HL-60 (cell line): Measurements from ENCODE around the gene GSTM2.
"Not testable (repeated sequence)": the region's sequence is repeated elsewhere in the genome, so short reads cannot be mapped to it uniquely, and the experiment has no call there.

Experiments used
- POLR2AphosphoS5 ChIP-seq: IDR thresholded peaks from 2 replicates; pipeline ENCODE4 v1.6.1; 2012; ENCODE audit warnings: low read depth
- TF ChIP-seq, protein P1 (sequence below): IDR thresholded peaks from one replicate; pipeline ENCODE4 v1.5.1; 2011; ENCODE audit warnings: low read length, control low read depth, inconsistent platforms; ENCODE audit not compliant: insufficient read depth

DNA sequence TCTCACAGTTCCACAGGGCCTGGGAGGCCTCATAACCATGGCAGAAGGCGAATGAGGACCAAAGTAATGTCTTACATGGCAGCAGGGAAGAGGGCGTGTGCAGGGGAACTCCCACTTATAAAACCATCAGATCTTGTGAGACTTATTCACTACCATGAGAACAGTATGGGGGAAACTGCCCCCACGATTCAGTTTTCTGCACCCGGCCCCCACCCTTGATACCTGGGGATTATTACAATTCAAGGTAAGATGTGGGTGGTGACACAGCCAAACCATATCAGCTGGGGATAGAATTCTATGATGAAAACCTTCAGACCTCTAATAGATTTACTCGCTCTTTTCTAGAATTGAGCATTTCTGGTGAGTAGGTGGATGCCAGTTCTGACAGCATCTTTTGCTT is 26.5 kb downstream of the GSTM2 start:
- TF ChIP-seq POLR2AphosphoS5: not testable (repeated sequence)
- TF ChIP-seq, protein P1, sequence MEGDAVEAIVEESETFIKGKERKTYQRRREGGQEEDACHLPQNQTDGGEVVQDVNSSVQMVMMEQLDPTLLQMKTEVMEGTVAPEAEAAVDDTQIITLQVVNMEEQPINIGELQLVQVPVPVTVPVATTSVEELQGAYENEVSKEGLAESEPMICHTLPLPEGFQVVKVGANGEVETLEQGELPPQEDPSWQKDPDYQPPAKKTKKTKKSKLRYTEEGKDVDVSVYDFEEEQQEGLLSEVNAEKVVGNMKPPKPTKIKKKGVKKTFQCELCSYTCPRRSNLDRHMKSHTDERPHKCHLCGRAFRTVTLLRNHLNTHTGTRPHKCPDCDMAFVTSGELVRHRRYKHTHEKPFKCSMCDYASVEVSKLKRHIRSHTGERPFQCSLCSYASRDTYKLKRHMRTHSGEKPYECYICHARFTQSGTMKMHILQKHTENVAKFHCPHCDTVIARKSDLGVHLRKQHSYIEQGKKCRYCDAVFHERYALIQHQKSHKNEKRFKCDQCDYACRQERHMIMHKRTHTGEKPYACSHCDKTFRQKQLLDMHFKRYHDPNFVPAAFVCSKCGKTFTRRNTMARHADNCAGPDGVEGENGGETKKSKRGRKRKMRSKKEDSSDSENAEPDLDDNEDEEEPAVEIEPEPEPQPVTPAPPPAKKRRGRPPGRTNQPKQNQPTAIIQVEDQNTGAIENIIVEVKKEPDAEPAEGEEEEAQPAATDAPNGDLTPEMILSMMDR: not testable (repeated sequence)
